Measurements from ENCODE around the gene IGFBP3.
A peak's percentile ranks its signal among the peaks of the same experiment; 100 is the strongest.

Gene IGFBP3

GRCh38 chr7:45867471-45867870, 53.6 kb downstream of the IGFBP3 start:
- no peak for DNase-seq

- DNase-seq, result no peak
These were observed 55.3 kb downstream of the IGFBP3 start for GRCh38 chr7:45865594-45866410.

GRCh38 chr7:45863715-45864114, 57.4 kb downstream of the IGFBP3 start:
- DNase-seq, result peak in 1 of 2 experiments; percentile 21
